Measurements from ENCODE around the gene SDHA.

DNA sequence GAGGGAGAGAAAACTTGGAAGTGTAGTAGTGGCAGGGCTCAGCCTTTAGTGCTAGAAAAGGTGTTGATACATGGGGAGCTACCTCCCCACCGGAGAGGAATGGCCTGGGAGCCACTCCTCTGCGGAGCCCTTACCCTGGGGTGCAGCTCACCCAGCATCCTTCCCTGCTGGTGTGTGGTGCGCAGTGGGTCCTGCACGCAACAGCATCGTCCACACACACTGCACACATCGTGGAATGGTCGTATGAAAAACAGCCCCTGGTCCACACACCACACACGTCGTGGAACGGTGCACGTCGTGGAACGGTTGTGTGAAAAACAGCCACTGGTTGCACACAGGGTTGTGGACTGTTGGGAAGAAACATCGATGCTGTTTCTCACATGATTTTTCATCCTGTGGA lies 87.3 kb downstream of the SDHA start:
- no peak for TF ChIP-seq EP300 (IDR thresholded peaks at IDR 0.05; ENCODE audit: low read depth)
- TF ChIP-seq, protein P1, sequence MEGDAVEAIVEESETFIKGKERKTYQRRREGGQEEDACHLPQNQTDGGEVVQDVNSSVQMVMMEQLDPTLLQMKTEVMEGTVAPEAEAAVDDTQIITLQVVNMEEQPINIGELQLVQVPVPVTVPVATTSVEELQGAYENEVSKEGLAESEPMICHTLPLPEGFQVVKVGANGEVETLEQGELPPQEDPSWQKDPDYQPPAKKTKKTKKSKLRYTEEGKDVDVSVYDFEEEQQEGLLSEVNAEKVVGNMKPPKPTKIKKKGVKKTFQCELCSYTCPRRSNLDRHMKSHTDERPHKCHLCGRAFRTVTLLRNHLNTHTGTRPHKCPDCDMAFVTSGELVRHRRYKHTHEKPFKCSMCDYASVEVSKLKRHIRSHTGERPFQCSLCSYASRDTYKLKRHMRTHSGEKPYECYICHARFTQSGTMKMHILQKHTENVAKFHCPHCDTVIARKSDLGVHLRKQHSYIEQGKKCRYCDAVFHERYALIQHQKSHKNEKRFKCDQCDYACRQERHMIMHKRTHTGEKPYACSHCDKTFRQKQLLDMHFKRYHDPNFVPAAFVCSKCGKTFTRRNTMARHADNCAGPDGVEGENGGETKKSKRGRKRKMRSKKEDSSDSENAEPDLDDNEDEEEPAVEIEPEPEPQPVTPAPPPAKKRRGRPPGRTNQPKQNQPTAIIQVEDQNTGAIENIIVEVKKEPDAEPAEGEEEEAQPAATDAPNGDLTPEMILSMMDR (IDR thresholded peaks at IDR 0.05) = no peak
